Measurements from ENCODE around the gene RASSF3.

GRCh38 chr12:64685605-64686004 is 75.3 kb downstream of the RASSF3 start:
- no peak for TF ChIP-seq POLR2A (IDR thresholded peaks at IDR 0.05; ENCODE audit: low read depth, low read length)
- no peak for TF ChIP-seq POLR2AphosphoS5 (IDR thresholded peaks at IDR 0.05; ENCODE audit: low read depth, low read length)
- TF ChIP-seq TAF1 (IDR thresholded peaks at IDR 0.05; ENCODE audit: low read depth, low read length) = no peak
- TF ChIP-seq SPI1 (IDR thresholded peaks at IDR 0.05; ENCODE audit: low read depth, low read length) = no peak
- TF ChIP-seq PAX5 (IDR thresholded peaks at IDR 0.05; ENCODE audit: insufficient read depth, low read length, severe bottlenecking) = no peak
- TF ChIP-seq POU2F2 (IDR thresholded peaks at IDR 0.05; ENCODE audit: low read depth, low read length) = no peak

Data from GM12891 (cell line).